SU-DHL-6 (cell line): ENCODE data around the gene SMIM17.

Source experiments
- H2AFZ ChIP-seq: fragments of 200-600 bp; sonication (generic); 2 replicates; pipeline ENCODE4 v1.6.1; 2014; ENCODE audit warnings: low read depth, mild to moderate bottlenecking, moderate library complexity, mixed read lengths, antibody characterized with exemption, low read length; ENCODE audit not compliant: severe bottlenecking
- H3F3A ChIP-seq: fragments of 200-600 bp; shearing (Covaris generic); 2 replicates; pipeline ENCODE4 v1.6.0; 2016; ENCODE audit warnings: antibody characterized with exemption, mild to moderate bottlenecking; ENCODE audit not compliant: insufficient read depth
- H3K27ac ChIP-seq: fragments of 200-600 bp; sonication (generic); 2 replicates; pipeline ENCODE4 v1.5.1; 2016; ENCODE audit warnings: low read depth, mild to moderate bottlenecking, low read length, moderate library complexity, mixed read lengths
- H3K27me3 ChIP-seq: fragments of 200-600 bp; sonication (generic), shearing (Covaris generic); 2 replicates; pipeline ENCODE4 v1.6.0; 2014; ENCODE audit warnings: mild to moderate bottlenecking, low read length
- H3K36me3 ChIP-seq: fragments of 200-600 bp; sonication (generic); 2 replicates; pipeline ENCODE4 v1.6.1; 2014; ENCODE audit warnings: mild to moderate bottlenecking, low read length, mixed read lengths
- H3K4me2 ChIP-seq: fragments of 300-600, 200-600 bp; shearing (Covaris generic), sonication (generic); 2 replicates; pipeline ENCODE4 v1.6.0; 2014; ENCODE audit warnings: low read length, low read depth, mild to moderate bottlenecking; ENCODE audit not compliant: poor library complexity, severe bottlenecking
- H3K4me3 ChIP-seq: fragments of 200-600 bp; sonication (generic); 2 replicates; pipeline ENCODE4 v1.5.1; 2014; ENCODE audit warnings: antibody characterized with exemption, low read length, mild to moderate bottlenecking, mixed read lengths; ENCODE audit not compliant: insufficient read depth, poor library complexity, severe bottlenecking
- H3K79me2 ChIP-seq: fragments of 200-600 bp; sonication (generic); 2 replicates; pipeline ENCODE4 v1.6.1; 2014; ENCODE audit warnings: mild to moderate bottlenecking, low read length, moderate library complexity; ENCODE audit not compliant: insufficient read depth
- H3K9ac ChIP-seq: fragments of 200-600 bp; sonication (generic); 2 replicates; pipeline ENCODE4 v1.7.0; 2014; ENCODE audit warnings: mild to moderate bottlenecking, low read length
- H3K9me2 ChIP-seq: fragments of 200-600 bp; sonication (generic); replicated peaks from 2 replicates; pipeline ENCODE4 v1.6.1; 2014; ENCODE audit warnings: low read length; ENCODE audit not compliant: insufficient read depth
- H3K9me3 ChIP-seq: fragments of 200-600 bp; sonication (generic); 2 replicates; pipeline ENCODE4 v1.6.1; 2014; ENCODE audit warnings: low read length, mixed read lengths; ENCODE audit not compliant: insufficient read depth
- H4K20me1 ChIP-seq: fragments of 200-600 bp; sonication (generic); 2 replicates; pipeline ENCODE4 v1.6.1; 2014; ENCODE audit warnings: low read depth, mild to moderate bottlenecking, antibody characterized with exemption, low read length, moderate library complexity, mixed read lengths
- CTCF ChIP-seq: fragments of 200-600 bp; sonication (generic); IDR thresholded peaks from one replicate; pipeline ENCODE4 v1.5.1; 2017; ENCODE audit warnings: antibody characterized with exemption, mild to moderate bottlenecking, low read length, moderate library complexity; ENCODE audit not compliant: insufficient read depth, poor library complexity, severe bottlenecking
- EZH2phosphoT487 ChIP-seq: fragments of 200-600 bp; sonication (generic), shearing (Covaris generic); conservative IDR thresholded peaks from 2 replicates; pipeline ENCODE4 v1.6.1; 2018; ENCODE audit warnings: mild to moderate bottlenecking, antibody characterized with exemption, low read length, moderate library complexity, mixed read lengths

The SMIM17 gene

GRCh38 chr19:56705939-56706338, 63.0 kb downstream of the SMIM17 start:
- no peaks in the 10 kb centered on the region for H3K36me3 ChIP-seq
- no peaks in the 10 kb centered on the region for H3K27me3 ChIP-seq
- no peak overlapping the region for H3K9ac ChIP-seq
- H3K79me2 ChIP-seq, result no peaks in the 10 kb centered on the region
- H3K4me2 ChIP-seq, result no peak overlapping the region
- no peaks in the 10 kb centered on the region for H3K9me2 ChIP-seq
- no peaks in the 10 kb centered on the region for H4K20me1 ChIP-seq
- no peak overlapping the region for H3K4me3 ChIP-seq
- no peak overlapping the region for H3K27ac ChIP-seq
- TF ChIP-seq EZH2phosphoT487 (no peak), CTCF (no peak)
- no peak overlapping the region for H2AFZ ChIP-seq
- no peaks in the 10 kb centered on the region for H3F3A ChIP-seq
- H3K9me3 ChIP-seq, result no peaks in the 10 kb centered on the region
